MCF 10A (cell line): ENCODE results near the gene PIGL. TPM values are rescaled to one million over a fixed set of nuclear protein-coding genes. Genes with fewer than 3 reads are reported as not detected.
A peak's percentile ranks its signal among the peaks of the same experiment; 100 is the strongest.

Experiments
- BruUV-seq: library from RNA; stranded (reverse); fragments of 400-500 nt; replicated peaks from 2 replicates; lab custom pipeline; 2021; lab: Mats Ljungman, UMichigan
- CTCF ChIA-PET: fragments of 300-600 bp; sonication (Branson Sonifier 250); formaldehyde crosslinking; extraction: SDS; loops from one replicate; lab custom pipeline; 2021; ENCODE audit warnings: antibody characterized with exemption, inconsistent platforms; lab: Yijun Ruan, JAX
- POLR2A ChIA-PET: fragments of 300-600, 350-650 bp; sonication (Branson Sonifier 250); formaldehyde crosslinking; extraction: SDS; loops from one replicate; lab custom pipeline; 2020; ENCODE audit warnings: antibody characterized with exemption, inconsistent platforms; lab: Yijun Ruan, JAX
- DNase-seq: peaks from one replicate; pipeline ENCODE4 v3.0.0-alpha.2; 2018; ENCODE audit not compliant: unreplicated experiment
- H3K27ac Mint-ChIP-seq: one replicate; pipeline ENCODE4 v1.8.0; 2022; ENCODE audit warnings: mild to moderate bottlenecking, low read depth, mixed read lengths; ENCODE audit not compliant: unreplicated experiment
- H3K27me3 Mint-ChIP-seq: one replicate; pipeline ENCODE4 v1.8.0; 2022; ENCODE audit warnings: mixed read lengths; ENCODE audit not compliant: insufficient read depth, unreplicated experiment
- H3K36me3 Mint-ChIP-seq: one replicate; pipeline ENCODE4 v1.8.0; 2022; ENCODE audit warnings: mild to moderate bottlenecking, moderate library complexity, mixed read lengths; ENCODE audit not compliant: insufficient read depth, unreplicated experiment
- H3K4me1 Mint-ChIP-seq: one replicate; pipeline ENCODE4 v1.8.0; 2022; ENCODE audit warnings: mixed read lengths; ENCODE audit not compliant: insufficient read depth, unreplicated experiment
- H3K4me3 Mint-ChIP-seq: one replicate; pipeline ENCODE4 v1.8.0; 2022; ENCODE audit warnings: mild to moderate bottlenecking, moderate library complexity, mixed read lengths; ENCODE audit not compliant: unreplicated experiment
- H3K9me3 Mint-ChIP-seq: one replicate; pipeline ENCODE4 v1.8.0; 2022; ENCODE audit warnings: mixed read lengths; ENCODE audit not compliant: unreplicated experiment
- CTCF ChIP-seq: fragments of 200-600 bp; IDR thresholded peaks from one replicate; pipeline ENCODE4 v1.8.0; 2022; ENCODE audit warnings: antibody characterized with exemption, mild to moderate bottlenecking; ENCODE audit not compliant: unreplicated experiment
- intact Hi-C: fragments of 100-400 bp; cut with micrococcal nuclease; formaldehyde crosslinking; loops from 2 replicates; pipeline ENCODE4 v1.14.1; 2022
- total RNA-seq: library from RNA; stranded (reverse); gene quantifications from 2 replicates; pipeline ENCODE4 v1.2.3, GENCODE V29; 2022

The PIGL gene
- total RNA-seq, 1 experiment from 2014 or later = 31.3 TPM

DNA sequence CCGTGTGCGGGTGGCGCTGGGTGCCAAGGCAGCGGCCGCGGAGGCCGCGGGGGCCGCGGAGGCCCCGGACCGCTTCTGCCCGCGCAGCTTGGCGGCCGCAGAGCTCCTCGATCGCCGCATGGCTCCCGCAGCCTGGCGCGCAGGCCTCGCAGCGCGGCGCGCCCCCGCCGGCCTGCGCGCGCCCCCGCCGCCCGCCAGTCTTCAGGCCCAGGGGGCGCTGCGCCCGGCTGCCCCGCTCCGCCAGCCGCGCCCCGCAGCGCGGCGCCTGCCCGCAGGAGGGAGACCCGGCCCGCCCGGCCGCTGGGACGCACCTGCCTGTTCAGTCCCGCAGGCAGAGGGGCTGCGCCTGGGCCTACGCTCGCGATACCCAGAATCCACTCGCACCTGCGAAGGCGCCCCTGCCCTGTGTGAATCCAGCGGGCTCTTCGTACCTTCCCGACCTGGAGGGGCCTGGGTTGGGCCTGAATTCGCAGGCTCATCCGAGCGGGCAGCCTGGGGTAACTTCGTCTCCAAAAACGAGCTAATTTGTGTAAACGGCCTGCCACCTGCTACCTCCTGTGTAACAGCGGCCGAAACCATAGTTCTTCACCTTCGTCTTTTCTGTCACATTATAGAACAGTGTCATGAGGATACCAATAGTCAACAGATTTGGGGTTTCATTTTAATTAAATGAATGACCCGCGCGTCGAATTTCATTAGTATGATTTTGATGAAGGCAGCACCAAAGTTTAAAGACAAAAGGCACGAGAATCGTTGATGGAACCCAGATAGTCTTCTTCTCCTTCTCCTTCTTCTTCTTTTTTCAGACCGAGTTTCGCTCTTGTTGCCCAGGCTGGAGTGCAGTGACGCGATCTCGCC lies 136.5 kb downstream of the PIGL start, which contains the start of gene CENPV:
TSS of gene CENPV (minus strand) at position 153 of the 858 bp plus-strand sequence. CDS start at position 120, 33 bp downstream.
- CTCF ChIA-PET = interaction anchor here (0.6 to 7.7 kb wide), 5 partner anchors 11 to 165 kb away, joined by 3 to 80 read pairs (median 4); no protein-coding TSS in a partner anchor
- POLR2A ChIA-PET = interaction anchor here (0.6 to 4.3 kb wide), 13 partner anchors 9 to 356 kb away, joined by 3 to 39 read pairs (median 5); partner anchors contain the start of genes PIGL and UBB
- Mint-ChIP-seq H3K9me3 (no peaks in the 10 kb centered on the region), H3K27ac (peak within 1 kb of the TSS; percentile 43), H3K4me3 (peak within 1 kb of the TSS; percentile 81), H3K4me1 (peaks cover 4% of the 10 kb centered on the region), H3K27me3 (no peaks in the 10 kb centered on the region), H3K36me3 (peaks cover 3% of the 10 kb centered on the region)
- peak; percentile 11 for DNase-seq
- BruUV-seq = no TSS peak
- peak; percentile 9 for TF ChIP-seq CTCF
- intact Hi-C loops = no loop called here

DNA sequence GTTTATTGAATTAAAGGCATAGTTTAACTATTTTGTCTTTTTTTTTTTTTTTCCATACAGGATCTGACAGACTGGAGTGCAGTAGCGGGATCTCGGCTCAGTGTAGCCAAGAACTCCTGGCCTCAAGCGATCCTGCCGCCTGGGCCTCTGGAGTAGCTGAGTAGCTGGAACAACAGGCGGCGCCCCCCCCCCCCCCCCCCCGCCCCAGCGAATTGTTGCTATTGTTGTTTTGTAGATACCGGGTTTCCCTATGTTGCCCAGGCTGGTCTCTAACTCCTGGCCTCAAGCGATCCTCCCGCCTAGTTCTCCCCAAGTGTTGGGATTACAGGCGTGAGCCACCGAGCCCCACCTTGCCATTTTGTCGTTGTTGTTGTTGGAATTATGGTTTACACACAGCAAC lies 137.6 kb downstream of the PIGL start:
- ChIA-PET POLR2A (interaction anchor here (1.5 to 3.9 kb wide), 2 partner anchors 84 to 85 kb away, joined by 4 to 39 read pairs; no protein-coding TSS in a partner anchor), CTCF (interaction anchor here (1.0 to 7.7 kb wide), 3 partner anchors 10 to 47 kb away, joined by 3 to 80 read pairs (median 4); no protein-coding TSS in a partner anchor)
- TF ChIP-seq CTCF = no peak
- Mint-ChIP-seq H3K36me3 (no peaks in the 10 kb centered on the region), H3K4me1 (peaks cover 4% of the 10 kb centered on the region), H3K27ac (no peak overlapping the region), H3K9me3 (no peaks in the 10 kb centered on the region), H3K4me3 (peak overlapping the region; percentile 69), H3K27me3 (no peaks in the 10 kb centered on the region)
- intact Hi-C loops = no loop called here
- no peak for DNase-seq
- no TSS peak for BruUV-seq

DNA sequence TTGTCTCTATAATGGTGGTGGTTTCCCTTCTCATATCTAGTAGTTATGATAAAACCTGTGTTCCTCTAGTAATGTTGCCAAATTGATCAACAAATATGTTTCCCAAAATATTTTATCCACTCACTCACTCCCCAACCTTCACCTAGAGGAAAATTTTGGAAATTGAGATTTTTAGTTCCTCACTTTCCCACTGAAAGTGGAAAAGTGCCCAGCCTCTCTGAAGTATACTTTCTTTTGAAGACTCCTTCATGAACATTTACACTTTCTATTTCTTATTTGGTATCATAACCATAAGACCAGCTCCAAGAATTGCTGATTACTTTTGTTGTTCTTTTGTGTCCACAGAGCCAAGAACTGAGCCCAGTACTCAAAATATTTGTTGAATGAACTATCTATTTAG lies 141.4 kb downstream of the PIGL start:
- H3K4me3 Mint-ChIP-seq = no peak overlapping the region
- DNase-seq = no peak
- no peaks in the 10 kb centered on the region for H3K4me1 Mint-ChIP-seq
- H3K9me3 Mint-ChIP-seq = no peaks in the 10 kb centered on the region
- no TSS peak for BruUV-seq
- H3K27me3 Mint-ChIP-seq = no peaks in the 10 kb centered on the region
- no peak for TF ChIP-seq CTCF
- H3K36me3 Mint-ChIP-seq = no peaks in the 10 kb centered on the region
- intact Hi-C loops = no loop called here
- CTCF ChIA-PET = interaction anchor here (0.6 to 2.9 kb wide), 2 partner anchors 23 to 163 kb away, joined by 3 to 11 read pairs; no protein-coding TSS in a partner anchor
- POLR2A ChIA-PET = interaction anchor here (1.8 kb wide), 1 partner anchor 22 kb away, joined by 5 read pairs; the partner anchor contains the start of gene UBB
- no peak overlapping the region for H3K27ac Mint-ChIP-seq

- no peak for TF ChIP-seq CTCF
- intact Hi-C loops = loop anchor here (5.0 kb wide), 1 partner anchor 80 kb away; no protein-coding TSS in a partner anchor
- DNase-seq = no peak
- no peaks in the 10 kb centered on the region for H3K27me3 Mint-ChIP-seq
- no peaks in the 10 kb centered on the region for H3K4me1 Mint-ChIP-seq
- H3K9me3 Mint-ChIP-seq = no peaks in the 10 kb centered on the region
- H3K4me3 Mint-ChIP-seq = no peak overlapping the region
- H3K36me3 Mint-ChIP-seq = no peaks in the 10 kb centered on the region
- ChIA-PET POLR2A (interaction anchor here (5.0 kb wide), 1 partner anchor 10 kb away, joined by 29 read pairs; the partner anchor contains the start of gene CENPV), CTCF (interaction anchor here (0.7 to 5.7 kb wide), 5 partner anchors 9 to 157 kb away, joined by 3 to 80 read pairs (median 4); partner anchors contain the start of gene CENPV)
- H3K27ac Mint-ChIP-seq = no peak overlapping the region
- BruUV-seq = no TSS peak
Observed at GRCh38 chr17:16361874-16362273, 144.9 kb downstream of the PIGL start.
